ENCODE results near the gene CCDC102B. TPM values are rescaled to one million over a fixed set of nuclear protein-coding genes. Genes with fewer than 3 reads are reported as not detected.

CCDC102B gene
- 1.4 and 6.9 TPM in 2 replicates for total RNA-seq

DNA sequence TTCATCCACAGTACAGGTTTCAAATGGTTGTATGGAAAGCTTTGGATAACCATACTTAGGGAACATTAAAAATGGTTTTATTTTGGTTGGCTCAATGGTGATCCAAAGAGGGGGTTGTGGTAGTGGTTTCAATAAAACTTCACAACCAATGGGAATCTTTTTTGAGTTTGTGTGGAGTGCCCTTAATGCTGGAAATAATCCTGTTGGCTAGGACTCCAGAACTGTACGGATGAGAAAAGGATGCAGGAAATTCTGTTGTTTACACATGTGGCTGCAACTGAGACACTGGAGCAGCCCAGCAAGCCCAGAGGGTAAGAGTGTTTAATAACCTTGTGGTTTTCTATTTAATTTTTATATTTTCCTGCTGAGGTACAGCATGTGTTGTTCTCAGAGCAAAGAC lies at the start of gene CCDC102B:
Gene CCDC102B (plus strand): TSS at position 210 of the 400 bp plus-strand sequence. CDS start 38,684 bp downstream, outside the sequence.

Other genes starting within 250 kb of the CCDC102B start
- 53.9 and 58.3 TPM in 2 replicates for gene TMX3, start 83.0 kb upstream of the CCDC102B start, total RNA-seq